Measurements from ENCODE around the gene KLF3.

KLF3 gene

GRCh38 chr4:38634047-38634759 is 29.8 kb upstream of the KLF3 start:
- TF ChIP-seq ZNF274 (IDR thresholded peaks at IDR 0.05; ENCODE audit: low read depth, low read length), result no peak
- no peak overlapping the region for H3K4me3 ChIP-seq (ENCODE audit: low read length)

- TF ChIP-seq ZNF274 (IDR thresholded peaks at IDR 0.05; ENCODE audit: low read depth, low read length), result no peak
- H3K4me3 ChIP-seq (ENCODE audit: low read length), result no peak overlapping the region
These were observed 24.8 kb upstream of the KLF3 start for GRCh38 chr4:38639242-38639641.

DNA sequence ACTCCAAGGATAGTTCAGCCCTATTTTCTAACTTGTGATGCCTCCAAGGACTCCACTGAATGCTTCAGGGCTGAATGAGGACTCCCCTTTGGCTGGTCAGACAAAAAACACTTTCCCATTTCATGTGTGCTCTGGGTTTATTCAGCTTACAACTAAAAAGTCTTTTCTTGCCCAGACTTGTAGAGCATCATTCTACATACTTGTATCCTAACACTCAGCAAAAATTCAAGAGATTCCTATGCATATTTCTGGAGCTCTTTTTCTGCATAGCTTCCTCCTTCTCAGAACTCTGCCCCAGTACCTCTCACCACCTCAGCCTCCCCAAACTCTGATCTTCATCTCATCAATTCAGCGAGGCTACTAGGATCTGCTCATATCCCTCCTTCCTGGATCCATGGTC is 22.2 kb upstream of the KLF3 start:
- no peak for TF ChIP-seq ZNF274 (IDR thresholded peaks at IDR 0.05; ENCODE audit: low read depth, low read length)
- H3K4me3 ChIP-seq (ENCODE audit: low read length), result no peak overlapping the region

- H3K4me3 ChIP-seq (ENCODE audit: low read length), result no peak overlapping the region
- no peak for TF ChIP-seq ZNF274 (IDR thresholded peaks at IDR 0.05; ENCODE audit: low read depth, low read length)
These were observed 19.8 kb upstream of the KLF3 start for GRCh38 chr4:38644201-38644600.

- no peak overlapping the region for H3K4me3 ChIP-seq (ENCODE audit: low read length)
- TF ChIP-seq ZNF274 (IDR thresholded peaks at IDR 0.05; ENCODE audit: low read depth, low read length), result no peak
These were observed 16.7 kb upstream of the KLF3 start for GRCh38 chr4:38647101-38647819.

- TF ChIP-seq ZNF274 (IDR thresholded peaks at IDR 0.05; ENCODE audit: low read depth, low read length), result no peak
These were observed 13.9 kb upstream of the KLF3 start for GRCh38 chr4:38650133-38650532.

GRCh38 chr4:38654273-38654672 is 9.7 kb upstream of the KLF3 start:
- no peak overlapping the region for H3K4me3 ChIP-seq (ENCODE audit: low read length)
- TF ChIP-seq ZNF274 (IDR thresholded peaks at IDR 0.05; ENCODE audit: low read depth, low read length), result no peak

More at GRCh38 chr4:38650133-38650532, 13.9 kb upstream of the KLF3 start:
- no peak overlapping the region for H3K4me3 ChIP-seq (ENCODE audit: low read length)

- TF ChIP-seq ZNF274 (IDR thresholded peaks at IDR 0.05; ENCODE audit: low read depth, low read length), result no peak
- H3K4me3 ChIP-seq (ENCODE audit: low read length), result no peak overlapping the region
These were observed 7.9 kb upstream of the KLF3 start for GRCh38 chr4:38656111-38656510.

DNA sequence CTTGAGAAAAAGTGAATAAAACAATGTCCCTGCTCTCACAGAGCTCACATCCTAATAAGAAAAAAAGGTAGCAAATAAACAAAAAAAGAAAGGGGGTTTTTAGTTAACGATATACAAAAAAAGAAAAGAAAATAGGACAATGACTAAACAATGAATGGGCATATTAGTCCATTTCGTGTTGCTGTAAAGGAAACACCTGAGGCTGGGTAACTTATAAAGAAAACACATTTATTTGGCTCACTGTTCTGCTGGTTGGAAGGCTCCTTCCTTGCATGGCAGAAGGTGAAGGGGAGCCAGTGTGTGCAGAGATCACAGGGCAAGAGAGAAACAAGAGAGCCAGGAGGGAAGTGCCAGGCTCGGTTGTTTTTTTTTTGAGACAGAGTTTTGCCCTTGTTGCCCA is 4.7 kb upstream of the KLF3 start:
- H3K4me3 ChIP-seq (ENCODE audit: low read length), result no peak overlapping the region
- no peak for TF ChIP-seq ZNF274 (IDR thresholded peaks at IDR 0.05; ENCODE audit: low read depth, low read length)

GRCh38 chr4:38660838-38661237 is 3.2 kb upstream of the KLF3 start:
- H3K4me3 ChIP-seq (ENCODE audit: low read length), result no peak overlapping the region
- no peak for TF ChIP-seq ZNF274 (IDR thresholded peaks at IDR 0.05; ENCODE audit: low read depth, low read length)

GRCh38 chr4:38661371-38661770 is 2.6 kb upstream of the KLF3 start:
- no peak overlapping the region for H3K4me3 ChIP-seq (ENCODE audit: low read length)
- no peak for TF ChIP-seq ZNF274 (IDR thresholded peaks at IDR 0.05; ENCODE audit: low read depth, low read length)

GRCh38 chr4:38662522-38663089 is 1.4 kb upstream of the KLF3 start:
- H3K4me3 ChIP-seq (ENCODE audit: low read length), result peak overlapping the region; percentile 61; the same call in 1 of the 2 replicates
- no peak for TF ChIP-seq ZNF274 (IDR thresholded peaks at IDR 0.05; ENCODE audit: low read depth, low read length)

DNA sequence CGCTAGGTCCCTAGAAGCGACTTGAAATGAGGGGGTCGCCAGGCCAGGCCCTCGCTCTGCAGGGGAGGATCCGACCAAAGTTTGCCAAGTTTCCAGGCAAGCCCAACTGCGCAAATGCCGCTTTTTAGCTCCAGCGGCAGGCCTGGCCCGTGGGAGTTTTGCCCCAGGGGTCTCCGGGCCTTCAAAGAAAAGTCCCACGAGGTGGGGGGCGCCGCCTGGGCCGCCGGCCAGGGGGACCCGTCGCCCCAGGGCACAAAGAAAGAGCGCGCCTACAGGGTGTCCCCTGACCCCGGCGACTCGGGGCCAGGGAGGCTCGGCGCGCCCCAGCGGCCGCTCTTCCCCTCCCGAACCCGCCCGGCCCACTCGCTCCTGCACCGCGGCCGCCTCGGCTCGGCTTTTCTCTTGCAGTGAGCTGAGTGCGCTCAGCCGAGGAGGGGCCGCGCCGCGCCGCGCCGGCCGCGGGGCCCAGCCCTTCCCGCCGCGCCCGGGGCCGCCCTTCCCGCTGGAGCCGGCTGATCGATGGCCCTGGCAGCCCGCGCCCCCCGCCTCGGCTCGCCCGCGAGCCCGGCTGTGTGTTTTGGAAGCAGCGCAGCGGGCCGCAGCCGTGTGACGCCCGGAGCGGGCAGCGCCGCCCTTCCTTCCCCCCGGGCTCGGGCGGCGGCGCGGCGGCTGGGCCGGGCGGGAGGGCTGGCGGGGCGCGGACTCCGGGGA is 754 bp upstream of the KLF3 start:
- H3K4me3 ChIP-seq (ENCODE audit: low read length), result peak overlapping the region; percentile 61
- TF ChIP-seq ZNF274 (IDR thresholded peaks at IDR 0.05; ENCODE audit: low read depth, low read length), result no peak

DNA sequence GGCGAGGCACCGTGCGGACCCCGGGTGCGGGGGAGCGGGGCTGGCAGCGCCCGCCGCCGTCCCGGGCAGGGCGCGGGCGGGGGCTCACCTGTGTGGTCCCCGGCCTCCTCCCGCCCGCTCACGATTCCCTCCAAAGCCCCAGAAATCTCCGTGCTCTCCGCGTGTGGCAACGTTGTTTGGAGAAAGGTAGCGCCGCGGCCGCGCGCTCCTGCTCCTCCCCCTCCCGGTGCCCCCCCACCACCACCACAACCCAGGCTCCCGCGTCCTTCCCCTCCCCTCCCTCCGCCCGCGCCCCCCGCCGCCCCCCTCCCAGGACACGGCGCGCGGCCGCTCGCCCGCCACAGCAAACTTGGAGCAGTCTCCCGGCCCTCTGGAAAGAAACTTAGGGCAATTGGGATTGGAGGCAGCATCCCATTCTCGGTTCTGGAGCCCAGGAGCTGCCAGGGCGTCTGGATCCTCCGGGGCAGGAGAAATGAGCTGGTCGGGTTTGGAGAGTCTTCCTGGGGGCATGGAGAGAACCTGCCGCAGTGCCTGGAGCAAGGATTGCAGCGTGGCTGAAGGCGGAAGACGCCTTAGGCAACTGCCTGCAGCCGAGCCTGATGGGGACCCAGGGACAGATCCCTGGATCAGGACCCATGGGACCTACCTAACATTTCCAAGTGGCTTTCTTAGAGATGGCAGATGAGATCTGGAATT is 855 bp downstream of the KLF3 start:
- peak overlapping the region; percentile 70 for H3K4me3 ChIP-seq (ENCODE audit: low read length)

More for the DNA sequence above, 855 bp downstream of the KLF3 start:
- no peak for TF ChIP-seq ZNF274 (IDR thresholded peaks at IDR 0.05; ENCODE audit: low read depth, low read length)
